Measurements from ENCODE around the gene LRCH1. TPM values are rescaled to one million over a fixed set of nuclear protein-coding genes. Genes with fewer than 3 reads are reported as not detected.

Gene LRCH1
- total RNA-seq, 1 experiment from 2014 or later = 16.5 TPM

DNA sequence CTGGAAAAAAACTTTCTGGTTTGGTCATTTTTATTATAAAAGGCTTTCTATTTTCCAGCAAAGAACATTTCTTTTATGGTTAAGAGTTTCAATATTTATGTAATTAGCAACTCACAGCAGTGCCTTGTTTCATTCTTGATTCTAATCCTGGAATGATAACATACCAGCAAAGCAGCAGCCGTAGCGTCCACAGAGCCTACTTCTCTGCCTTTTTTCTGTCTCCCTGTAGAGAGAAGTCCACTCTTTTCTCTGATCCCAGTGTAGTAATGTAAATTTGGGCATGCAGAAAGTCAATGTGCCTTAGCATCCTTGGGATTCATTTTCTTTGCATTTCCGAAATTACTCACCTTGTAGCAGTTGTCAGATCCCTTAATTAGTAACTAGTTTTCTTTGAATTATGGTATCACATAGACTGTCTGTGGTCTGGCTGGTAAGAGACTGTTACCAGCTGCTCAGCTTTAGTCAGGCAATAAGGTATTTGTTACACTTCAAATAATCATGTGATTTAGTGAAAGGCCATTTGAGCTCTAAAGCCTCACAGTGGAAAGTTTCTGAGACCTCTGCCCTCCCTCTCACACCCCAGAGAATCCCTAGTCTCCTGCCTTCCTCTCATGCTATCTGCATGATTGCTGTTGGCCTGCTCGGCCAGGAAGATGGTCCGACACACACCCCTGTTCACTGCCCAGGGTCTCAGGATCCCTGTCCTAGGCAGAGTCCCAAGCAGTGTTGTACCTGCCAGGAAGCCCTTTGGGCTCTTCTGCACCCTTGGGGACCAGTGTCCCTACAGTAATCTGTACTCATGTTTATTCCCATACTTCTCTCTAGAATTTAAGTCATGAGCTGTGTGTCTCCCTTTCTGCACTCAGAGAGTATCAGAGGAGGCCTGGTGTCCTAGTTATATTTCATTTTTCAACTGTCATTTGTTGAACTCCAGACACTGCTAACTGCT lies 86.3 kb downstream of the LRCH1 start:
- ChIA-PET POLR2A (interaction anchor here (0.6 kb wide), 1 partner anchor 49 kb away, joined by 3 read pairs; no protein-coding TSS in a partner anchor), CTCF (interaction anchor here (1.4 kb wide), 1 partner anchor 16 kb away, joined by 5 read pairs; no protein-coding TSS in a partner anchor)
- TF ChIP-seq, protein P1, sequence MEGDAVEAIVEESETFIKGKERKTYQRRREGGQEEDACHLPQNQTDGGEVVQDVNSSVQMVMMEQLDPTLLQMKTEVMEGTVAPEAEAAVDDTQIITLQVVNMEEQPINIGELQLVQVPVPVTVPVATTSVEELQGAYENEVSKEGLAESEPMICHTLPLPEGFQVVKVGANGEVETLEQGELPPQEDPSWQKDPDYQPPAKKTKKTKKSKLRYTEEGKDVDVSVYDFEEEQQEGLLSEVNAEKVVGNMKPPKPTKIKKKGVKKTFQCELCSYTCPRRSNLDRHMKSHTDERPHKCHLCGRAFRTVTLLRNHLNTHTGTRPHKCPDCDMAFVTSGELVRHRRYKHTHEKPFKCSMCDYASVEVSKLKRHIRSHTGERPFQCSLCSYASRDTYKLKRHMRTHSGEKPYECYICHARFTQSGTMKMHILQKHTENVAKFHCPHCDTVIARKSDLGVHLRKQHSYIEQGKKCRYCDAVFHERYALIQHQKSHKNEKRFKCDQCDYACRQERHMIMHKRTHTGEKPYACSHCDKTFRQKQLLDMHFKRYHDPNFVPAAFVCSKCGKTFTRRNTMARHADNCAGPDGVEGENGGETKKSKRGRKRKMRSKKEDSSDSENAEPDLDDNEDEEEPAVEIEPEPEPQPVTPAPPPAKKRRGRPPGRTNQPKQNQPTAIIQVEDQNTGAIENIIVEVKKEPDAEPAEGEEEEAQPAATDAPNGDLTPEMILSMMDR (IDR thresholded peaks at IDR 0.05; ENCODE audit: unreplicated experiment) = no peak
- peaks cover 46% of the 10 kb centered on the region for H3K4me1 Mint-ChIP-seq (ENCODE audit: insufficient read depth, unreplicated experiment)
- peaks cover 10% of the 10 kb centered on the region for H3K9me3 Mint-ChIP-seq (ENCODE audit: unreplicated experiment)
- no peak overlapping the region for H3K27ac Mint-ChIP-seq (ENCODE audit: low read depth, unreplicated experiment)
- no peaks in the 10 kb centered on the region for H3K27me3 Mint-ChIP-seq (ENCODE audit: insufficient read depth, unreplicated experiment)
- H3K36me3 Mint-ChIP-seq (ENCODE audit: insufficient read depth, unreplicated experiment) = peaks cover 9% of the 10 kb centered on the region
- no TSS peak for BruUV-seq (replicated peaks)
- H3K4me3 Mint-ChIP-seq (ENCODE audit: unreplicated experiment) = no peak overlapping the region
- intact Hi-C loops (cut with micrococcal nuclease) = no loop called here
- no peak for DNase-seq (ENCODE audit: unreplicated experiment)

DNA sequence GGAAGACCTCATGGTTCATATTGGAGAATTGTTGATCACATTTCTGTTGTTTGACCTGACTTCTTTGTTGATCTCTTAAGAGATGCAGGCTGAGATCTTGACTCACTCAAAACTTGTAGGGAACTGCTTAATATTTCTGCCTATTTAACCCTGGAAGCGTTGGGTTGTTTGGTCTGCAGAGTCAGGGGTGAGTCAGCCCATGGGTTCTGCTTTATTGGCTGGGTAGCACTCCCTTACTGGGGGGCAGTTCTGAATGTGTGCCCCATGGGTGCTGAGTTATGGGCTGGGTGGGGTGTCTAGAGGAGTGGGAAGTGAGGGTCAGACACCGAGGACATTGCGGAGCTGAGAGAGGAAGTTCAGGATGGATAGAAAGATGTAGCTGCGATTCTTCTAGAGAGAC lies 87.9 kb downstream of the LRCH1 start:
- no TSS peak for BruUV-seq (replicated peaks)
- ChIA-PET POLR2A (interaction anchor here (0.6 kb wide), 1 partner anchor 12 kb away, joined by 3 read pairs; no protein-coding TSS in a partner anchor), CTCF (interaction anchor here (0.8 to 1.4 kb wide), 3 partner anchors 18 to 88 kb away, joined by 3 to 6 read pairs (median 5); no protein-coding TSS in a partner anchor)
- peak; percentile 12 for DNase-seq (ENCODE audit: unreplicated experiment)
- intact Hi-C loops (cut with micrococcal nuclease) = no loop called here
- H3K36me3 Mint-ChIP-seq (ENCODE audit: insufficient read depth, unreplicated experiment) = peaks cover 9% of the 10 kb centered on the region
- H3K27ac Mint-ChIP-seq (ENCODE audit: low read depth, unreplicated experiment) = no peak overlapping the region
- TF ChIP-seq, protein P1 (IDR thresholded peaks at IDR 0.05; ENCODE audit: unreplicated experiment) = no peak
- no peak overlapping the region for H3K4me3 Mint-ChIP-seq (ENCODE audit: unreplicated experiment)
- H3K27me3 Mint-ChIP-seq (ENCODE audit: insufficient read depth, unreplicated experiment) = no peaks in the 10 kb centered on the region
- H3K9me3 Mint-ChIP-seq (ENCODE audit: unreplicated experiment) = peaks cover 10% of the 10 kb centered on the region
- H3K4me1 Mint-ChIP-seq (ENCODE audit: insufficient read depth, unreplicated experiment) = peaks cover 36% of the 10 kb centered on the region

DNA sequence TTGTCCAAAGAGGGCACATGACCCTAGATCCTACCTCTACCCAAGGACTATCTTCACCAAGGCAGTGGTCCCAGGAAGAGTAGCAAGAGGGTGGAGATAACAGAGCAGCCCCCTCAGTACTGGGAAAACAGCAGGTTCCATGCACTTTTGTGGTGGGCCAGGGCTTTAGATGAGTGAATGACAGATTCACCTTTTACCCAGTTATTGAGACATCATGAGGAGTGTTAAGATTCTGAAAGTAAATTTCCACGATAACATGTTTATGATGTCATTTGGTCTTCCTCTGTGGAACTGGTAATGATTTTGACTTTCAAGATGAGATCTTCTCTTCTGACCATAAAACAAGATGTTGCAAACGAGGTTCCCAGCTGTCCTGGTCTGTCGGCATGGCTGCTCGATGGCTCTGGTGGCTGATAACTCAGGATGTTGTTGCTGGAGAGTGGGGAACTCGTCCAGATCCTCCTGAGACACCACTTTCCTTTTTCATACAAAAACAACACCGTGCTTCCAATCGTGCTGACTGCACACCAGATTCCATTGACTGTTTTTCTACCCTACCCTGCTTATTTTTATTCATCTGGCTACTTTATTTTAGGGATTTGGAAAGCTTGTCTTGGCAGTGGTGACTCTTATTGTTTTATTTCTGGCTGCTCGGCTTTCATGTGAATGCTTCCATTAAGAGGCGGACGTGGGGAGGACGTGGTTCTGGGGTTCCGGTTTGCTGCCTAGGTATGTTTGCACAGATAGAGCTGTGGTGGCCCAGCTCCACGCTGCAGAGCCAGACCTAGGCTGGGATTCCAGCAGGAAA lies 88.5 kb downstream of the LRCH1 start:
- POLR2A ChIA-PET = interaction anchor here (1.3 kb wide), 1 partner anchor 11 kb away, joined by 3 read pairs; no protein-coding TSS in a partner anchor
- DNase-seq (ENCODE audit: unreplicated experiment) = no peak
- Mint-ChIP-seq H3K4me3 (ENCODE audit: unreplicated experiment) (no peak overlapping the region), H3K27ac (ENCODE audit: low read depth, unreplicated experiment) (no peak overlapping the region), H3K36me3 (ENCODE audit: insufficient read depth, unreplicated experiment) (peaks cover 9% of the 10 kb centered on the region), H3K9me3 (ENCODE audit: unreplicated experiment) (peaks cover 10% of the 10 kb centered on the region), H3K4me1 (ENCODE audit: insufficient read depth, unreplicated experiment) (peaks cover 35% of the 10 kb centered on the region), H3K27me3 (ENCODE audit: insufficient read depth, unreplicated experiment) (no peaks in the 10 kb centered on the region)
- BruUV-seq (replicated peaks) = no TSS peak
- CTCF ChIA-PET = interaction anchor here (0.7 to 1.0 kb wide), 4 partner anchors 11 to 147 kb away, joined by 3 to 5 read pairs (median 4); no protein-coding TSS in a partner anchor
- intact Hi-C loops (cut with micrococcal nuclease) = no loop called here
- TF ChIP-seq, protein P1 (IDR thresholded peaks at IDR 0.05; ENCODE audit: unreplicated experiment) = no peak
